HuH-7.5 (cell line): ENCODE results near the gene SYNGR4.
A peak's percentile ranks its signal among the peaks of the same experiment; 100 is the strongest.
"Not testable (repeated sequence)": the region's sequence is repeated elsewhere in the genome, so short reads cannot be mapped to it uniquely, and the experiment has no call there.

Source experiments
- DNase-seq: peaks from one replicate; pipeline ENCODE4 v3.0.0; 2011; ENCODE audit warnings: low spot score

The SYNGR4 gene

DNA sequence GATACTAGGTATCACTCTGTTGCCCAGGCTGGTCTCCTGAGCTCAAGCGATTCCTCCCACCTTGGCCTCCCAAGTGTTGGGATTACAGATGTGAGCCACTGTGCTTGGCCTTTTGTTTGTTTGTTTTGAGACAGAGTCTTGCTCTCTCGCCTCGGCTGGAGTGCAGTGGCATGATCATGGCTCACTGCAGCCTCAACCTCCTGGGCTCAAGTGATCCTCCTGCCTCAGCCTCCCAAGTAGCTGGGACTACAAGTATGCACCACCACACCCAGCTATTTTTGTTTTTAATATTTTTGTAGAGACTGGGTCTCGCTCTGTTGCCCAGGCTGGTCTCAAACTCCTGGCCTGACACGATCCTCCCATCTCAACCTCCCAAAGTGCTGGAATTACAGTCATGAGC is 7.6 kb downstream of the SYNGR4 start:
- not testable (repeated sequence) for DNase-seq

- no peak for DNase-seq
Observed at GRCh38 chr19:48372904-48373303, 8.7 kb downstream of the SYNGR4 start.

DNA sequence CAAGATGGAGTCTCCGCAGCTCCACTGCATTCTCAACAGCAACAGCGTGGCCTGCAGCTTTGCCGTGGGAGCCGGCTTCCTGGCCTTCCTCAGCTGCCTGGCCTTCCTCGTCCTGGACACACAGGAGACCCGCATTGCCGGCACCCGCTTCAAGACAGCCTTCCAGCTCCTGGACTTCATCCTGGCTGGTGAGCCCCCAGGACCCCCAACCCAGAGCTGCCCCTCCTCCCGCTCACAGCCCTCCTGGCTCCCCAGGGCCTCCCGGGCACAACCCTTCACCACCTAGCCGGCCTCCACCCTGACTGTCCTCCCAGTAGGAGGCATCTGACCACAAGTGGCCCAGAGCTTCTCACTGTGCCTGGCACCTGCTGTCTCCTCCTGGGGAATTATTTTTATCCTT is 9.4 kb downstream of the SYNGR4 start:
- DNase-seq = no peak

DNA sequence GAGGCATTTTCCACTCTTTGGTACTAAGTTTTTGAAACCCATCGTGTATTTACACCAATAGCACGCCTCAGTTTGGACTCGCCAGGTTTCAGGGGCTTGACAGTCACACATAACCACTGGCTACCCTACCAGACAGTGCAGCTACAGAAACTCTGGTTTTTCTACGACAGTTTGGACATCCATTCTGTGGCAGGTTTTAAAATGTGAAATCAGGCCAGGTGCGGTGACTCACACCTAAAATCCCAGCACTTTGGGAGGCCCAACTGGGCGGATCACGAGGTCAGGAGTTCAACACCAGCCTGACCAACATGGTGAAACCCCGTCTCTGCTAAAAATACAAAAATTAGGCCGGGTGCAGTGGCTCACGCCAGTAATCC is 14.0 kb downstream of the SYNGR4 start:
- DNase-seq = no peak

GRCh38 chr19:48379058-48379457 is 14.9 kb downstream of the SYNGR4 start:
- DNase-seq = no peak

GRCh38 chr19:48381178-48381950 is 17.2 kb downstream of the SYNGR4 start:
- DNase-seq = no peak

DNA sequence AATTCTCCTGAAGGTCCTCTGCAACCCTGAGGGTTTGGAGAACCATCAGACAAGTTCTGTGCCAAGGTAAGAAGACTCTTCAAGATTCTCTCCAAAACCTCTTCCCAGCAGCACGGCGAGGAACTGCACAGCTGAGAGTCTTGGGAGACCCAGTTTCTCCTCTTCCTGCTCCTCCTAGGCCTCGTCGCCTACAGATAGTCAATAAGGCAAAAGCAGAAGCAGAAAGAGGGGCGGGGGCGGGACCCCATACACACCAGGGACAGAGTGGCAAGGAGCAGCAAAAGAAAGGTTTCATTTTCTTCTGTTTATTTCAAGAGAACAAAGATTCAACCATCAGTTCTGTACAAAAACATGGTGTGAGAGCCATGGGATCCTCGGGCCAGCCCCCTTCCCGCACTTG is 18.1 kb downstream of the SYNGR4 start:
- no peak for DNase-seq

DNA sequence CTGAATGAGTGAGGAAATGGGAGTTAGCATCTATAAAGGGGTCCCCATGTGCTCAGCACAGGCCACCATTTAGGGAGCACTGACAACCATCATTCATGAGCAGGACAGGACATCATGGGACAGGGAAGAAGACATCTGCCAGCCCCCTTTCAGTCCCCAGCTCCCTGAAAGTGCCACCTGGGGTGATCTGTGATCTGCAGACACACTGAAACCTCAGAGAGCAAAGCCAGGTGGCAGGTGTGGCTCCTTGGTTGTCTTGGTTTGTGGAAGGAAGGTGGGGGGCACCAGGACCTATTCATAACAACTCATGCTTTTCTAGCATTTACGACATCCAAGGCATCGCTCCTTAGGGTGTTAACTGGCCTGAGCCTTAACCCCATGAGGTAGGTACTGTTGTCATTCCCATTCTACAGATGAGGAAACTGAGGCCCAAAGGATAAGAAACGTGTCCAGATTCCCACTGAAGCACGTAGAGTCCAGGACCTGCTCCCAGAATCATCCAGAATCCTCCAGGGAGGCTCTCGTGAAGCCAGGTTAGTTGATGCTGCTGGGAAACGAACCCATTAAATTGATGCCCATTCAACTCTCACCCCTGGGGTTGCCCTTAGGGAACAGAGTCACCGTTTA is 21.4 kb downstream of the SYNGR4 start:
- DNase-seq = no peak

DNA sequence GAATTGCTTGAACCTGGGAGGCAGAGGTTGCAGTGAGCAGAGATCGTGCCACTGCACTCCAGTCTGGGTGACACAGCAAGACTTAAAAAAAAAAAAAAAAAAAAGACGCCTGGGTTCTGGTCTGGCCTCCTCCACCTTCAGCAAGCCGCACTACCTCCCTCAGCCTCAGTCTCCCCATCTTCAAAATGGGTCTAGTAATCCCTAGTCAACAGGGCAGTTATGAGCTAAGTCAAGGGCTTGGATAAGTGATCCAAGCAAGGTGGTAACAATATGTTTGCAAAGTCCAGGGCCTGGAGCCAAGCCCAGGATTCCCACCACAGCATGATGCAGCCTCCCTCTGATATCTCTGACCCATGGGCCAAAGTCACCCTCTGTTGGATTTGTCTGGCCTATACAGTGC is 22.8 kb downstream of the SYNGR4 start:
- no peak for DNase-seq

DNA sequence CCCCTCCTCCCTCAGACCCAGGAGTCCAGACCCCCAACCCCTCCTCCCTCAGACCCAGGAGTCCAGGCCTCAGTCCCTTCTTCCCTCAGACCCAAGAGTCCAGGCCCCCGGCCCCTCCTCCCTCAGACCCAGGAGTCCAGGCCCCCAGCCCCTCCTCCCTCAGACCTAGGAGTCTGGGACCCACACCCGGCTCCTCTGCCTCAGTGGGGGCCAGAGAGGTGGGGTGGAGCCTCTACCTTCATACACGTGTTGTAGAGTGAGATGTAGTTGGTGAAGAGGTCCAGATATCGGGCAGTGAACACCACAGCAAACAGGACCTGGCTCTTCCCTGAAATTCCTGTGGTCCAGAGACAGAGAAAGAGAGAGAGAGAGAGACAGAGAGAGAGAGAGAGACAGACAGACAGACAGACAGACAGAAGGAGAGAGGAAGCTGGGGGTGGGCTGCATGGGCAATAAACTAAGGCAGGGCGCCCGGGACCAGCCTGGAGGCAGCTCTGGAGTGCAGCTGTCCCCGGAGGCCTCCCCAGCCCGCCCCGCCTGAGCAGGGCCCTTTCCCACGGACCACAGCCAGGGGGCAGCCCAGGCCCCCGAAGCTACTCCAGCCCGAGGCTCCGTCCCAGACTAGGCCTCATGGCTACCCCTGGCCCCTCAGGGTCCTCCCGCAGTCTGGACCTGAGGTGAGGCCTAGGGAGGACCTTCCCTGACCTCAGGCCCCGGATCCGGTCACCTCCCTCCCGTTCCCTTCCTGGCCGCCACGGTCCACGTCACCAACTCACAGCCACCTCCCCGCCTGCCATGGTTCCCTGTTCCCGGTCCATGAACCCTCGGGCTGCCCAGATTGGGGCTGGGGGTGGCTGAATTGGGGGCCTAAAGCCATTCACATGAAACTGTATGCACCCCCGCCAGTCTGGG is 26.3 kb downstream of the SYNGR4 start:
- peak; percentile 76 for DNase-seq

- peak; percentile 88 for DNase-seq
Observed at GRCh38 chr19:48391100-48392005, 27.2 kb downstream of the SYNGR4 start, which contains the start of gene KDELR1. Gene KDELR1 (minus strand): TSS chr19:48391551. CDS start chr19:48391358, 193 bp downstream.

GRCh38 chr19:48392006-48392344 is 27.8 kb downstream of the SYNGR4 start:
- DNase-seq = not testable (repeated sequence)

GRCh38 chr19:48392860-48393558 is 28.8 kb downstream of the SYNGR4 start:
- peak; percentile 18 for DNase-seq

DNA sequence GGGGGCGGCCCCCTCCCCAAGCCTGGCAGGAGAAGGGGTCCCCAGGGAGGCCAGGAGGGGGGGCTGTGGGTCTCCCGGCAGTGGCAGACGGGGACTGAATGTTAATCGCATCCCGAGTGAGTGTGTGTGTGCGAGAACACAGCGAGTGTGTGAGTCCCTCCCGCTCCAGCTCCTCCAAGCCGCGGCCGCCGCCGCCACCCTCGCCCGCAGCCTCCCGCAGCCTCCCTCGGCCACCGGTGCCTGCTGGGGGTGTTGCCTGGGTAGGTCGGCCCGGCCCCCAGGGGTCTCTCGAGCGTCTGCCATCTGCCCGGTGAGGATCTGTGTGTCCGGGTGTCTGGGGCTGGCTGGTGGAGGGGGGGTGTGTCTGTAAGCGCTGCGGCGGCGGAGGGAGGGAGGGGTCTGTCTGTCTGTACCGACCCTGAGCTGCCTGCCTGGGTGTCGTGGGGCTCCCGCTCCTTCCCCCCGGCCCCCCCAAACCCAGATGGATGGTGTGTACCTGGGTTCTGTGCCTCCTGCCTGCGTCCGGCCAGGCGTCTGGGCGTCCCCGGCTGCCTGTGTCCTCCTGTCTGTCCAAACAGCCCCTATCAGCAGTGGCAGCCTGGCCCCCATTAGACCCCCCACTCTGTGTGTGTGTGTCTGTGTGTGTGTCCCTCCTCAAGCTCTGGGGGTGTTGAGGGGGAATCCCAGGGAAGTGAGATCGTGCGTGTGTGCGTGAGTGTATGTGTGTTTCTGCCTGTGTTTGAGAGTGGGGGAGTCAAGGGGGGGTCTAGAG is 29.6 kb downstream of the SYNGR4 start, which contains the start of gene GRIN2D:
GRIN2D (plus strand) TSS at position 110 of the 772 bp plus-strand sequence. CDS start 4,725 bp downstream, outside the sequence.
- DNase-seq = peak; percentile 61

DNA sequence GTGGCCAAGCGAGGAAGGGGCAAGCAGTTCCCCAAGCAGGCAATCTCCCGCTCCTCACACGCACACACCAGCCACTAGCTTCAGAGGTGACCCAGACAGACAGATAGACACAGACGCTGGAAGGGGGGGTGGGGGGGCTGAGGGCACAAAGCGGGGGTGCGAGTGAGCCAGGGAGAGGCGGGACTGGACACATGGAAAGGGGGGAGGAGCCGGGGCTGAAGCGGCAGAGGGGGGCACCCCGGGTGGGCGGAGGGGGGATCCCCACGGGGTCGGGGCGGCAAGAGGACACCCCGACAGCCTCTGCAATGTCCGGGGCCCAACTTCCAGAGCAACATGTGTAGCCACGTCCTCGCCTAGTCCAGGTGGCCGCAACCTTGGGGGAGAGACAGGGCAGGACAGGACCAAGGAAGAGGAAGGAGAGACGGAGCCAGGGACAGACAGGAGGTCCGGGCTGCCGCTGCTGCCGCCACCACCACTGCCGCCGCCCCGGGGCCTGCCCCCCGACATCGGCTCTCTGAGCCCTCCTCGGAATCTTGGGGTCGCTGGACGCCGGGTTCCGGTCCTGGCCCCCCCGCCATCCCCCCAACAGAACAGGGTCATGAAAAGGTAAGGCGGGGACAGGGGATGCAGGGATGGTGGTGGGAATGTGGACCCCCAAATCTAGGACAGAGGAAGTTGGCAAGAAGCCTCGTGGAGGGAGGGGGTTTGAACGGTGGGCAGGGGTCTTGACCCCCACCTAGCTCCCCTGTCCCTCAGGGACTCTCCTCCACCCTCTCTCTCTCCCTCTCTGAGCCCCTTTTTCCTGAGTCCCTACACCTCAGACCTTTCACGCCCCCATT is 30.4 kb downstream of the SYNGR4 start:
- peak; percentile 30 for DNase-seq

DNA sequence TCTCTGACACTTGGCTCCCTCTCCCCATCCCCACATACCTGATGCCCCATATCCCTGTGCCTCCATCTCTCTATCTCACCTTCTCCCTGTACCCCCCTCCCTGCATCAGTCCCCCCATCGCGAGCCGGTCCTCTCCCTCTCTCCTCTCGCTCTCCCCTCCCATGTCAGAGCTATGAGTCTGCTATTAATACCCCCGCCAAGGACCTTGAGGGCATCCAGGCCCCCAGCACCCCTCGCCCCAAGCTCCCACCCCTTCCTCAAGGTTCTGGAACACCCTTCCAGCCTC is 30.9 kb downstream of the SYNGR4 start:
- peak; percentile 22 for DNase-seq

- DNase-seq = no peak
Observed at GRCh38 chr19:48395499-48395898, 31.3 kb downstream of the SYNGR4 start.

DNA sequence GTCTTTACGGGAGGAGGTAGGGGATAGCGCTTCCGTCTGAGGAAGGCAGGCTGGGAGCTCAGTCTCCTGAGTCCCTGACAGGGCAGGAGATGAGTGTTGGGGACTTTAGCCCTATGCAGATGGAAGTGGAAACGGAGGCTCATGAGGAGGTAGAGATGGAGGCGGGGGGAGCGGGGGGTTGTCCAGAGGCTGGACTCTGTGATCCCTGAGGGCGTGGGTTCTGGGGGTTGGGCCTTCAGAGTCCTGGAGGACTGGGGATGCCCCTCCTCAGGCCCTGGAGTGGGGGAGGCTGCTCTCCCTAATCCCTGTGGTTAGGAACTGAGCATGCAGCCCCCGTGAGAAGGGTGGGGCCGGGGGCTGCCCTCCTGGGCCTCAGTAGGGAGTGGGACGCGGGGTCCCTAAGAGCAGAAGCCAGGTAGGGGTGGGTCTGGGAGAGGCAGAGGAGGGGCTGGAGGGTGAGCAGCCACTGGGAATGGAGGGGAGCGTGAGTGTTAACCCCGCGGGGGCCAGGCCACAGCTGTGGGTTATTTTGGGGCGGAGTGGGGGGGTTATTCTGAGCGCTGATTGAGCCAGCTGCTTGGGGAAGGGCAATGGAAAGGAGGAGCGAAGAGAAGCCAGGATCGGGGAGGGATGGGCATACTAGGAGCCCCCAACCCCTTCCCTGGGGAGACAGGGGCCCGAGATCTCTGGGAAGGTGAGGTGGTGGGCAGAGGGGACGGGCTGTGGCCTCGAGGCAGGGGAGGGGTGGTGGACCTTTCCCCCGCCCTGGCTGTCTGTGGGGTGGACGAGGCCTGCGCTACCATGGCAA is 32.1 kb downstream of the SYNGR4 start:
- peak; percentile 38 for DNase-seq

DNA sequence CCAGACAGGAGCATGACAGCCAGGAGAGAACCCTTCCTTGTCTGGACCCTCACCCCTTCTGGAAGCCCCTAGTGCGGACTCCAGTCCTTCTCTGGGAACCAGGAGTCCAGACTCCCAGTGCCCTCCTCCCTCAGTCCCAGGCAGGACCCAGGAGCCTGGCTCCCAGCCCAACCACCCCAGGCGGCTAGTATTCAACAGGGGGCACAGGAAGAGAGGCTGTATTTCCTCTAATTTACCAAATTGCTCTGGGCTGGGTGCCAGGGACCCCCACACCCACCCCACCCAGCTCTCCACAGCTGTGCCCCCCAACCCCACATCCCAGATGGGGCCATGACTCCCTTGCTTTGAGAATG is 32.6 kb downstream of the SYNGR4 start:
- DNase-seq = no peak
